ENCODE results near the gene XXYLT1.

XXYLT1 gene

GRCh38 chr3:195106418-195106906 lies 164.5 kb downstream of the XXYLT1 start:
- DNase-seq, result peak; percentile 82

DNA sequence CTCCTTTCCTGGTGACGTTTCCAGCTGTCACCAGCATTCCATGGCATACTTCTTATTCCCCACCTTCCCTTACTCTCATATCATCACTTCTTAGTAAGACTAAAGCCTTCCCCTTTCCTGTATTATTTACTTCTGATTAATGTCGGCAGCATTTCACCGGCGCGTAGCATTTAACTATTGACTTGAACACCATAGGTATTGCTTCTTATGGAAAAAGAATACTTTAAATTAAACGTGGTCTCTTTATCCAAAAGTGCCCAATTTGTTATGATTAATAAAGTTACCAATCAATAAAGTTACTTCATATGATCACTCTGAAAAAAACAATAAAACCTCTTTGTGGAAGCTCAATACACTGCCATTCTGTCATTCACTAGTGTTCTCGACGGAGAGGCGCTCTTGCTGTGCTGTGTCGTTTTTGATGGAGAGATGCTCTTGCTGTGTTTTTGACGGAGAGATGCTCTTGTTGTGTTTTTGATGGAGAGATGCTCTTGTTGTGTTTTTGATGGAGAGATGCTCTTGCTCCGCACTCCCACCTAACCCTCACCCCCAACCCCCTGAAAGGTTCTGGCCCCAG lies 165.0 kb downstream of the XXYLT1 start:
- no peak for DNase-seq

GRCh38 chr3:195105389-195105788 lies 165.6 kb downstream of the XXYLT1 start:
- no peak for DNase-seq

DNA sequence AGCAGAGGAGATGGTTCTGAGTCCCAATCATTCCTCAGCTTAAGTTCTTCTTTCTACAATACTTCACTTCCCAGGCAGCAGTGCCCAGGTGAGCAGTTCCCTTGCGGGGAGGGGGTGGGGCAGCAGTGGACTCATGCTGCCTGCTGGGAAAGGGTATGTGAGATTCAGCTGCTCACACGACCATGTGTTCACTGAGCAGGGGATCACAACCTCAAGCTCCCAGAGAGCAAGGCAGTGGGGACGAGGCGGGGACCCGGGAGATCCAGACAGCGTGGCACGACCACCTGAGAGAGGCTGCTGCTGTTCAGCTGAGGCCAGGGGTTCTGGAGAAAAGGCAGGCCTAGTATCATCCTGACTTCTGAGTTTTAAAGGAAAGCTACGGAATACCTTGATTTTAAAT lies 166.6 kb downstream of the XXYLT1 start:
- no peak for DNase-seq

GRCh38 chr3:195103623-195104022 lies 167.3 kb downstream of the XXYLT1 start:
- no peak for DNase-seq

DNA sequence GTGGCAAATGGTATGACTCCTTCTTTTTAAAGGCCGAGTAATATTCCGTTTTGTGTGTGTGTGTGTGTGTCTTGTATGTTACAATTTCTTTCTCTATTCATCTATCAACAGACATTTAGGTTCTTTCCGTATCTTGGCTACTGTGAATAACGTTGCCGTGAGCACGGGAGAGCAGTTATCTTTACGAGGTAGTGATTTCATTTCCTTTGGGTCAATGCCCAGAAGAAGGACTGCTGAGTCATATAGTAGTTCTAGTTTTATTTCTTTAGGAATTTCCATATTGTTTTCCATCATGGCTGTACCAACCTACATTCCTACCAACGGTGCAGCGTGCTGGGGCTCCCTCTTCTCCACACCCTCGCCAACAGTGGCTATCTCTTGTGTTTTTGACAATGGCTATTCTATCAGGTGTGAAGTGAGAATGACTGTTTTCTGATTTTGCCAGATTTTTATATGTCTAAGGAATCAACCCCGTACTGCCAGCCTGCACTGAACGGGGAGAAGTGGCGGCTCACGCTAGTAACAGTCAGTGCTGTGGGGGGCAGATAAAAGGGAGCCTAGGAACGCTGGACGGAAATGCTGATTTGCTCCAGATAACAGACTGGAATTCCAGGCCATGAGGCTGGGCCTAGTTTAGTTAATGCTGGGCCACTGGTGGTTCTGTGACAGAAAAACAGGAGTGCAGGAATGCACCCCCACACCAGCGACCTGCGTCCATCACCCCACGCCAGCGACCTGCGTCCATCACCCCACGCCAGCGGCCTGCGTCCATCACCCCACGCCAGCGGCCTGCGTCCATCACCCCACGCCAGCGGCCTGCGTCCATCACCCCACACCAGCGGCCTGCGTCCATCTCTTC lies 168.1 kb downstream of the XXYLT1 start:
- DNase-seq, result no peak

DNA sequence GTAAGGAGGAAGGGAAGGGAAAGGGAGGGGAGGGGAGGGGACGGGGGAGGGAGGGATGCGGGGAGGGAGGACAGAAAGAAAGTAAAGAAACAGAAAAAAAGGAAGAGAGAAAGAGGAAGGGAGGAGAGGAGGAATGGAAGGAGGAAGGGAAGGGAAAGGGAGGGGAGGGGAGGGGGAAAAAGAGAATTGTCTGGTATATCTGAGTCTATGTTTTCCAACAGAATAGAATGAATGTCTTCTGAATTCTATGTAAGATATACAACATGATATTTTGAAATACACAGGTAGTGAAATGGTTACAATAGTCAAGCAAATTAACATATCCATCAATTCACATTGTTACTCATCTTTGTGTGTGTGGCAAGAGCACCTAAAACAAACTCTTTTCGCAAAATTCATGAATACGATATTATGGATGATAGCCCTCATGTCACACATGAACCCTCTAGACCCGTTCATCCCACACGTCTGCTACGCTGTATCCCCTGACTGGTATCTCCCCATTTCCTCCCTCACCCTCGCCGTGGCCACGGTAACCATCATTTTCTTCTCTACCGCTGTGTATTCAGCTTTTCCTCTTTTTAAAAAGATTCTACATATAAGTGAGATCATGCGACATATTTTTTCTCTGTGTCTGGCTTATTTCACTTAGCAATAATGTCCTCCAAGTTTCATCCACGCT lies 168.9 kb downstream of the XXYLT1 start:
- DNase-seq, result no peak

GRCh38 chr3:195101001-195101583 lies 169.9 kb downstream of the XXYLT1 start:
- DNase-seq, result no peak

- no peak for DNase-seq
These were observed 170.8 kb downstream of the XXYLT1 start for GRCh38 chr3:195099951-195100785.

DNA sequence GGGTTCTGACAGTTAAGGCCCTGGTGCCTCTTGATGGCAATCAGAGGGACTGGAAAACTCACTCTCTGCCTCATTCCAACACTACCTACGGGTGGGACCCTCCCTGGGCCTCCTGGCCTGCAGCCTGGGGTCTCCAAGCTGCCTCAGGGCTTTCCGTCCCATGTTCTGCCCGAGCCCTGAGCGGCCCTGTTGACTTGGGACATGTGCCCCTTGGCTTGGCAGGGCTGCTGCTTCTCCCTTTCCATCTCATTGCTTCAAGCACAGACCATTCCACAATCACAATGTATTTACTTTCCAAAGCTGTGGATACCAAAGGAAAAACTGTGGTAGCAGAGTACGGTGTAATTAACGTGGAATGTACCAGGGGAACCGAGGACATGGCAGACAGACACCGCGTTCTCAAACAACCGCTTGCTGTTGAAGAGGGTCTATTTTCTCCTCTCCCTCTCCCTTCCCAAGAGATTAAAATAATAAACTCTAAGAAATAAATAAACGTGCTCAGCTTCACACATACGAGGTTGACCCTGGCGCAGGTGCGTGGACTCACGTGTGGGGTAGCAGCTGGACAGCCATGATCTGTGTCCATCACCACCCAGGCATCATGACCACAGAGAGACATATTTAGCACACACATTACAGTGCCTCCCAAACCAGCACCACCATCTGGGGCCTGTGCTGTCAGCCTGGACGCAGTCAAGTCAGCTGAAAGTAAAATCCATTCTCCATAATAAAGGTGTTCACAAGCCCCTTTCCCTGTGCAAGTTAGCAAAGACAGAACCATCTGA lies 172.0 kb downstream of the XXYLT1 start:
- no peak for DNase-seq

GRCh38 chr3:195097331-195098255 lies 173.4 kb downstream of the XXYLT1 start:
- DNase-seq, result no peak

DNA sequence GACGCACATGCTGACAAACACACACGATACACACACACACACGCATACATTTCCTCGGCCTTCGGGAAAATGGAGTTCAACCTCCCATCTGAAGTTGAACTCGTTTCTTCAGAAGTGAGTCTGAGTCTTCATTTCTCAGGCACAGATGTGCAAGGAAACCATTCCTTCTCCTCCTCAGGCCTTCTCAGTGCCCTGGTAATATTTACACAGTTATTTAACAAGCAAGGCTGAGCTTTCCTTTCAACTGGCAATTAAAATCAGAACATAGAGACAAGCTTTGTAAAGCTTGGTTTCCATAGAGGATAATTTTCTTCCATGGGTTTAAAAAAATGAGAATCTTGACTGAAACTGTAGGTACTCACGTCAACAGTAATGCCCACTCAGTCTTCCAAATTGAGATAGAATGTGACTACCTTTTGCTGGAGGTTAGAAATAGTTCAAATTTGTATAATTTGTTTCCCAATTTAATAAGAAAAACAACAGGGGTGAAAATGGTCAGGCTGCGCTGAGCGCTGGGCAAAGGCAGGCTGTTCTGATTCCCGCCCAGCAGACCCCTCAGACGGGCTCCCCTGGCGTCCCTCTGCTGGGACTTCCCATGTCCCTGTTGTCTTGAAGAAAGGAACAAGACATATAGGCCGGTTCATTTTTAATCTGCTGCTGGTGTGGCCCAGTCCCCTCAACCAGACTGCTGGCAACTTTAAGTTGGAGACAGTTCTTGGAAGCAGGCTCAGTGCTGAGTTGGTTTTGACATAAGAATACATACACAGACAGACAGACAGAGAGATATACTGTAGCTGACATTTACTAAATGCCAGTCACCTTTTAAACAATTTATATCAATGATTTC lies 174.3 kb downstream of the XXYLT1 start:
- no peak for DNase-seq

GRCh38 chr3:195096053-195096452 lies 174.9 kb downstream of the XXYLT1 start:
- no peak for DNase-seq

DNA sequence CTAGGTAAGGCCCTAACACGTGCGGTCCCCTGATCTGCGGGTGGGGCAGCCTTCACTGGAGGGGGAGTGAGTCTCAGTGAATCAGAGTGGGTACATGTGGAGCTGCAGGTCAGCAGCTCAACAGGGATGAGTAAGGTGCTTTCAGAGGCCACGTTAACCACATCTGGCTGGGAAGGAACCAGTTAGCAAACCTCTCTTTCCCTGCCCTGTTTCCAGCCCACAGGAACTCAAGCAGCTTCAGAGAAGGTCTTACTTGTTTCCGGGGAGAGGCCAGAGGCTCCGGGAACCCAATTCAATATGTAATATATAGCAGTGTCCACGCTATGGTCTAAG lies 175.3 kb downstream of the XXYLT1 start:
- DNase-seq, result no peak

DNA sequence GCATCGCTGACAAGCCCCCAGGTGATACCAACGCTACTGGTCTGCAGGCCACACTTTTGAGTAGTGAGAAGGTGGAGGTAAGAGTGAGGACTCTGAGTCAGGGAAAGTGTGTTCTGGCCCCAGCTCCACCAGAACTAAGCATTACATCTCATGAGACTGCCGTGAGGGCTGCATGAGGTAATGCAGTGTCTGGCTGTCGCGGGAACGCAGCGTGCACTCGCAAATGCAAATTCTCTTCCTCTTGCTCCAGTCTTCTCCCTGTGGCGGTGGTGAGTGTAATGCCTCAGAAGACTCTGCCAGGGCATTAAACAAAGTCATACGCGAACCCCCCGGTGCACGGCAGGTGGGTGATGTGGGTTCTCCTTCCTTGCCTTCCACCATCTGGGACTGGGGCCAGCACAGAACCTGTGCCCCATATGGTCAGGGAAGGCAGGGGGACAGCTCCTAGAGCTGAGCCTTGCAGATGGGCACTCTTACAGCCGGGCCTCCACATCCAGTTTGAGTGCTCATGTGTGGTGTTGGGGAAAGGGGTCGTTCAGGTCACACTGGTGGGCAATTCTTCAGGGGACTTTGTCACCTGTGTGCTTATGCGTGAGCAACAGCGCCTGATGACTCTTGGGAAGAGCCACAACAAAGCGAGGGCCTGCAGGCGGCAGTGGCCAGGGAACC lies 175.8 kb downstream of the XXYLT1 start:
- peak; percentile 49 for DNase-seq

GRCh38 chr3:195094191-195094921 lies 176.6 kb downstream of the XXYLT1 start:
- DNase-seq, result no peak

DNA sequence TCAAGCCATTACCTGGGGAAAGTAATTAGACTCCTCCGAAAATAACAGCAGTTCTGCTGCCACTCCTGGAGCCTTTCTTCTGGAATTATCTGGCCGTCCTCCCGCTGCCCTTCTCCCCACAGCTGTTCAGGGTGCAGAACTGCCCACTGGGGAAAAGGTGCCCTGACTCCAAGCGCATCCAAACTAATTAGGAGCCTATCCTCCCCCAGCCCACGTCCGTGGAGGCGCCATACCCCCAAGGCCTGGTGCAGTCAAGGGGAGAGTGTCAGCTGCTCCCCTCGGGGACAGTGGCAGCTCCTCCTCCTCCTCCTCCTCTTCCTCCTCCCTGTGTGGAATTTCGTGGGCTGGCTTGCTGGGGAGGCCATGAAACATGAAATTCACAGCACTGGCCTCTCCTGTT lies 177.2 kb downstream of the XXYLT1 start:
- DNase-seq, result no peak
